GM19023 (cell line): Measurements from ENCODE around the gene RLF.

Source experiments
- ATAC-seq: cut with Tn5 transposase; IDR thresholded peaks from one replicate; pipeline ENCODE4 v1.9.1; 2021; ENCODE audit warnings: mild to moderate bottlenecking, moderate library complexity; ENCODE audit not compliant: unreplicated experiment

Gene RLF

GRCh38 chr1:40221977-40222772, 61.0 kb downstream of the RLF start:
- no peak for ATAC-seq

- ATAC-seq = no peak
These were observed 62.9 kb downstream of the RLF start for GRCh38 chr1:40224040-40224439.

- no peak for ATAC-seq
These were observed 65.0 kb downstream of the RLF start for GRCh38 chr1:40226192-40226591.

- peak; percentile 79 for ATAC-seq
These were observed 71.3 kb downstream of the RLF start for GRCh38 chr1:40232444-40232843.

GRCh38 chr1:40239626-40240025, 78.4 kb downstream of the RLF start:
- ATAC-seq = no peak

- ATAC-seq = no peak
These were observed 79.2 kb downstream of the RLF start for GRCh38 chr1:40240390-40240789.

GRCh38 chr1:40241362-40241761, 80.2 kb downstream of the RLF start:
- ATAC-seq = no peak

- no peak for ATAC-seq
These were observed 82.2 kb downstream of the RLF start for GRCh38 chr1:40243351-40243750.

- ATAC-seq = no peak
These were observed 83.1 kb downstream of the RLF start for GRCh38 chr1:40244138-40244744.

- no peak for ATAC-seq
These were observed 84.5 kb downstream of the RLF start for GRCh38 chr1:40245686-40246085.

GRCh38 chr1:40247655-40248054, 86.5 kb downstream of the RLF start, which contains the start of gene TMCO2:
TSS of gene TMCO2 (plus strand) at chr1:40247937. CDS start at chr1:40247994, 57 bp downstream.
- ATAC-seq = no peak

GRCh38 chr1:40248412-40248811, 87.2 kb downstream of the RLF start:
- ATAC-seq = no peak

- ATAC-seq = no peak
These were observed 90.3 kb downstream of the RLF start for GRCh38 chr1:40251456-40251855.

GRCh38 chr1:40252601-40253000, 91.4 kb downstream of the RLF start:
- ATAC-seq = no peak

GRCh38 chr1:40255231-40255630, 94.0 kb downstream of the RLF start:
- ATAC-seq = no peak

GRCh38 chr1:40256401-40257084, 95.4 kb downstream of the RLF start:
- no peak for ATAC-seq

- peak; percentile 1 for ATAC-seq
These were observed 96.1 kb downstream of the RLF start for GRCh38 chr1:40257313-40257687.

- ATAC-seq = peak; percentile 91
These were observed 96.7 kb downstream of the RLF start, which contains the start of gene ZMPSTE24 for GRCh38 chr1:40257688-40258444. TSS of gene ZMPSTE24 (plus strand) at chr1:40258236. CDS start at chr1:40258272, 36 bp downstream.

- no peak for ATAC-seq
These were observed 97.2 kb downstream of the RLF start for GRCh38 chr1:40258445-40258769.

- ATAC-seq = no peak
These were observed 103.2 kb downstream of the RLF start for GRCh38 chr1:40264354-40264781.

- no peak for ATAC-seq
These were observed 104.1 kb downstream of the RLF start for GRCh38 chr1:40265298-40265697.
